ENCODE measurements around the gene MRPL30. TPM values are rescaled to one million over a fixed set of nuclear protein-coding genes. Genes with fewer than 3 reads are reported as not detected.
"Not testable (repeated sequence)": the region's sequence is repeated elsewhere in the genome, so short reads cannot be mapped to it uniquely, and the experiment has no call there.

Gene MRPL30
- total RNA-seq, 2 experiments from 2014 or later = 21.1 to 22.2 TPM

DNA sequence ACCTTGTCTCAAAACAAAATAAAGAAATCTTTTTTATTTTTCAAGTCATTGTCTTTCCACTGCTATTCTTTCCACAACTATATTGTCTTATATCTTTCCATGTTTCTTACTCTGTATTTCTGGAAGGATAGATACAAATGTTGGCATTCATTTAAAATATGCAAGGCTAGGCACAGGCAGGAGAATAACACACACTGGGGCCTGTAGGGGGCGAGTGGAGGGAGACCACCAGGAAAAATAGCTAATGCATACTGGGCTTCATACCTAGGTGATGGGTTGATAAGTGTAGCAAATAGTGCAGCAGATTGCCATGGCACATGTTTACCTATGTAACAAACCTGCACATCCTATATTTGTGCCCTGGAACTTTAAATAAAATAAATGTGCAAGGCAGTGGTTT is 9.6 kb downstream of the MRPL30 start:
- no peaks in the 10 kb centered on the region for H3K27me3 Mint-ChIP-seq

DNA sequence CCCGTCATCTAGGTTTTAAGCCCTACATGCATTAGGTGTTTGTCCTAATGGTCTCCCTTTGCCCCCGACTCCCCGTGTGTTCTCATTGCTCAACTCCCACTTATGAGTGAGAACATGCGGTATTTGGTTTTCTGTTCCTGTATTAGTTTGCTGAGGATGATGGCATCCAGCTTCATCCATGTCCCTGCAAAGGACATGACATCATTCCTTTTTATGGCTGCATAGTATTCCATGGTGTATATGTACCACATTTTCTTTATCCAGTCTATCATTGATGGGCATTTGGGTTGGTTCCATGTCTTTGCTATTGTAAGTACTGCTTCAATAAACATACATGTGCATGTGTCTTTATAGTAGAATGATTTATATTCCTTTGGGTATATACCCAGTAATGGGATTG is 11.4 kb downstream of the MRPL30 start:
- CTCF ChIA-PET, H3K4me1 Mint-ChIP-seq, POLR2A ChIA-PET, H3K27me3 Mint-ChIP-seq, H3K9me3 Mint-ChIP-seq, H3K27ac Mint-ChIP-seq, H3K4me3 Mint-ChIP-seq, DNase-seq: not testable (repeated sequence)
- peaks cover 52% of the 10 kb centered on the region for H3K36me3 Mint-ChIP-seq (ENCODE audit: low read depth)

More for the DNA sequence above, 9.6 kb downstream of the MRPL30 start:
- Mint-ChIP-seq H3K27ac (no peak overlapping the region), H3K4me1 (peaks cover 4% of the 10 kb centered on the region), H3K36me3 (ENCODE audit: low read depth) (peaks cover 43% of the 10 kb centered on the region), H3K9me3 (no peaks in the 10 kb centered on the region), H3K4me3 (no peak overlapping the region)
- ChIA-PET CTCF (interaction anchor here (0.7 kb wide), 1 partner anchor 250 kb away, joined by 3 read pairs; no protein-coding TSS in a partner anchor), POLR2A (interaction anchor here (1.4 kb wide), 1 partner anchor 10 kb away, joined by 3 read pairs; no protein-coding TSS in a partner anchor)
- no peak for DNase-seq

DNA sequence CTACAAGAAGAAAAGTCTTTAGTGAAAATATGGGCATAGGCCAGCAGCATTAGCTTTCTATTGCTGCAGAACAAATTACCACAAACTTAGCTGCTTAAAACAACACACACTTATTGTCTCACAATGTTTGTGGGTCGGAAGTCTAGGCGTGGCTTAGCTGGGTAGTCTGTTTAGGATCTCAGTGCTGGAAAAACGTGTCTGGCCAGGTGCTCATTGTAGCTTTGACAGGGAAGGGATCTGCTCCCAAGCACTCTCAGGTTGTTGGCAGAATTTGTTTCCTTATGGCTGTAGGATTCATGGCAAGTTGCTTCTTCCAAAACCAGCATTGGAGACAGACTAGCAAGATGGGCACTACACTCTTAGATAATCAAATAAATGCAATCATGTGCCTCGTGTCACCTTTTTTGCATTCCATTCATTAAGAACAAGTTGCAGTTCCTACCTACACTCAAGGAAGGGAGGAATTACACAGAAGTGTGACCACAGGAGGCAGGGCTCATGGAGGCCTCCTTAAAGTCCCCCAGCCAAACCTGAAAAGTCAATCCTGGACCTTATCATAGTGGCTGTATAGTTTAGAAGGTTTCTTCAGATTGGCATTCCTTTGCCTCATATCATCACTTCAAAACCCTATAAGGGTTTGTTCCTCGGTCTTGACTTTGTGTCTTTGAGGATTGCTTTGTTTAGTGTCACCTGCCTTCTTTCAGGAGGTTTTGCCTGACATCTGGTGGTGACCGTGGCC is 17.3 kb downstream of the MRPL30 start:
- no peaks in the 10 kb centered on the region for H3K4me1 Mint-ChIP-seq
- H3K36me3 Mint-ChIP-seq (ENCODE audit: low read depth) = peaks cover 22% of the 10 kb centered on the region
- H3K27ac Mint-ChIP-seq = no peak overlapping the region
- H3K9me3 Mint-ChIP-seq = no peaks in the 10 kb centered on the region
- ChIA-PET CTCF (no interaction called here), POLR2A (no interaction called here)
- no peak for DNase-seq
- H3K4me3 Mint-ChIP-seq = no peak overlapping the region
- H3K27me3 Mint-ChIP-seq = no peaks in the 10 kb centered on the region

DNA sequence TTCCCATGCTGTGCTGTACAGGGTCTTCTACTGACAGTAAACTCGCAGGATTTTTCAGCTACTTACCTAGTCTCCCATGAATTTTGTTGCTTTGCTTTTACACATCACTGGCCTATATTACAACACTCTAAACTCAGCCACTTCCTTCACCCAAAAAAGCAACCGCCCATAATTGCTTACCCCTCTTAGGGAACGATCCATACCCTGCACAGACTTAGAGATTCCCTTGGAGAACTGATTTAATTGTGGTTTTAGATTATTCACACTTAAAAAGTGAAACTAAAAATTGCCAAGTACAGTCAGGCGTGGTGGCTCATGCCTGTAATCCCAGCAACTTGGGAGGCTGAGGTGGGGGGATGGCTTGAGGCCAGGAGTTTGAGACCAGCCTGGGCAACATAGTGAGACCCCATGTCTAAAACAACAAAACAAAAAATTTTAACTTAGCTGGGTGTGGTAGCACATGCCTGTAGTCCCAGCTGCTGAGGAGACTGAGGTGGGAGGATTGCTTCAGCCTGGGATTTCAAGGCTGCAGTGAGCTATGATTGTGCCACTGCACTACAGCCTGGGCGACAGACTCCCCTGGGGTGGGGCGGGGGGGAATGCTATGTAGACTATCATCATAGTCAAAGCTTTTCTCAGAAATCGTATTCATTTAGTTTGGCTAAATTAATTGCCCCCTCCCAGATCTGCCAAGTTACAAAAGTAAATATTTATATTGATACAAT is 19.3 kb downstream of the MRPL30 start:
- Mint-ChIP-seq H3K27me3 (no peaks in the 10 kb centered on the region), H3K36me3 (ENCODE audit: low read depth) (peaks cover 18% of the 10 kb centered on the region), H3K4me3 (no peak overlapping the region), H3K27ac (no peak overlapping the region), H3K9me3 (no peaks in the 10 kb centered on the region), H3K4me1 (no peaks in the 10 kb centered on the region)
- DNase-seq = no peak
- POLR2A ChIA-PET = no interaction called here
- CTCF ChIA-PET = no interaction called here

DNA sequence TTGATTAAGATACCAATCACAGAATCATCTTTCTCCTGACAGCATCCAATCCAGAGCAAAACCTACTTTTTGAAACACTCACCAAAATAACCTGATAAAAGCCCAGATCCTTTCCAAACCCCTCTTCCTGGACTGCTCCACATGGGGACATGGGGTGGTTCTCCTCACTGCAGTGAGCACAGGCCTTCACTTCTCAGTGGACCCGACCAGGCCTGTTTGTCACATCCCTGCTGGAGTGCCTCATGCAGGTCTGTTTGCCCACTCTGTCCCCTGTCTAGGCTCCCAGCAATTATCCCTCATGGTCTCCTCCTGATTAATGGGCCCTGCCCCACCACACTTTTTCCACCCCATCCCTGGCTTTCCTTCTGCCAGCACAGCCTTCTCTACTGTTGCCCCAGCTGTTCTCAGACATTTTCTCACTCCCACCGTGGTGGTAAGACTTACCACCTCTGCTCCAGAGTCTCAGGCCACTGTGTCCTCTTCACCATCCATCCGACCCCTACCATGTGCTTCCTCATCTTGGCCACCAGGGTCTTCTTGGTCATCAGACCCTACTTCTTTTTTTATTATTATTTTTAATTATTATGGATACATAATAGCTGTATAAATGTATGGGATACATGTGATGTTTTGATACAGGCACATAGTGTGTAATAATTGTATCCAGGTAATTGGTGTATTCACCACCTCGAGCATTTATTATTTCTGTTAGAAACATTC is 21.1 kb downstream of the MRPL30 start:
- no peak overlapping the region for H3K27ac Mint-ChIP-seq
- H3K27me3 Mint-ChIP-seq = no peaks in the 10 kb centered on the region
- H3K36me3 Mint-ChIP-seq (ENCODE audit: low read depth) = peaks cover 8% of the 10 kb centered on the region
- peaks cover 5% of the 10 kb centered on the region for H3K9me3 Mint-ChIP-seq
- POLR2A ChIA-PET = no interaction called here
- no peak for DNase-seq
- CTCF ChIA-PET = interaction anchor here (1.2 kb wide), 1 partner anchor 23 kb away, joined by 3 read pairs; no protein-coding TSS in a partner anchor
- no peaks in the 10 kb centered on the region for H3K4me1 Mint-ChIP-seq
- no peak overlapping the region for H3K4me3 Mint-ChIP-seq

DNA sequence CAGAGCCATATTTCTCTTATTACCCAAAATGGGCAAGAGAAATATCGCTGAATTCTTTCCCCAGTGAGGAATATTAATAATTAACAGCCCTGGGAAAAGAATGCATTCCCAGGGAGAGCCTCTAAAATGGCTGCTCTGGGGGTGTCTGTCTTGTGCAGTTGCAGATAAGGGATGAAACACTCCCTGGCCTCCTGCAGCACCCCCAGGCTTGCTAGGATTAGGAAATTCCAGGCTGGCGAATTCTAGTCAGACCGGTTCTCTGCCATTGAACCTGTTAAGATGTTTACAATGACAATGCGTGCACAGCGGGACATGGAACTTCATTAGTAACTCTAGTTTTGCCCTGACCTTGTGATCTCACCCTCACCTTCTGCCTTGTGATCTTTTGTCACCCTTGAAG is 24.5 kb downstream of the MRPL30 start:
- no peak for DNase-seq
- Mint-ChIP-seq H3K27me3 (no peaks in the 10 kb centered on the region), H3K4me3 (no peak overlapping the region), H3K9me3 (peaks cover 5% of the 10 kb centered on the region), H3K36me3 (ENCODE audit: low read depth) (peaks cover 15% of the 10 kb centered on the region), H3K4me1 (peaks cover 3% of the 10 kb centered on the region), H3K27ac (no peak overlapping the region)
- ChIA-PET CTCF (no interaction called here), POLR2A (no interaction called here)

DNA sequence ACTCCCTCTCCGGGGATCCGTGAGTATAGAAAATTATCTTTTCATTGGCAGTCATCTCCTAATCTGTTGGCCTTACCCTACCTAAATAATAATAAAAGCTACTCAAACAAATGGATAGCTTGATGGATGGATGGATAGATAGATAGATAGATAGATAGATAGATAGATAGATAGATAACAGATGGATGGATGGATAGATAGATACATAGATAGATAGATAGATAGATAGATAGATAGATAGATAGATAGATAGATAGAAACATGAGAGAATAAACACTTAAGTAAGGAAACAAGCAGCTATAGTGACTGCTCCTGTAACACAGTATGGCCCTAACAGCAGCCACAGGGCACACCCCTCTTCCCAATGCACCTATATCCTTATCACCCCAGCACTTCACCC is 35.1 kb downstream of the MRPL30 start:
- H3K9me3 Mint-ChIP-seq = no peaks in the 10 kb centered on the region
- no peaks in the 10 kb centered on the region for H3K36me3 Mint-ChIP-seq (ENCODE audit: low read depth)
- DNase-seq = no peak
- ChIA-PET POLR2A (no interaction called here), CTCF (no interaction called here)
- H3K27me3 Mint-ChIP-seq = no peaks in the 10 kb centered on the region
- peaks cover 5% of the 10 kb centered on the region for H3K4me1 Mint-ChIP-seq
- no peak overlapping the region for H3K27ac Mint-ChIP-seq
- H3K4me3 Mint-ChIP-seq = no peak overlapping the region

DNA sequence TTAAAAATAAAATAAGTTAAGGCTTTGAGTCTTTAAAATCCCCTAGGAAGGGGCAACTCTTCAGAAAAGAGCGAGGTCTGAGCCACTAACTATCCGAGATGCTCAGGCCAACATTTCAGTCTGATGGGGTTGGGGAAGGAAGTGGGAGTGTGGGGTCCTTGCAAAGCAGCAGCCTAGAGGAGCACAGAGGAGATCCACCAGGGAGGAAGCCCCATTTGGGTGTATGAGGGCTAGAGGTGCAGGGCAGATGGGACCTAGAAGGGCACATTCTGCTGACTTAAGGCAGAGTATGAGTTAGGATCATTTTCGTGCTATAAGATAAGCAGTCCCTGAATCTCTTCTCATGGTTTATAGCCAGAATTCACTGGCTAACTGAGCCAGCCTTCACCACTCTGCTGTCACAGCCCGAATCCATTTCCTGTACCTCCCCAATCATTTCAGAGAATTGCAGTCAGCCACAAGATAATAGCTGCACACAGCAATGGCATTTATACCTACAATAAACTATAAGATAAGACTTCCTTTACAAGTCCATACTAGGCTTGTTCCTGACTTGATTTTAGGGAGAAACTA is 37.0 kb downstream of the MRPL30 start:
- no peak overlapping the region for H3K4me3 Mint-ChIP-seq
- no peak overlapping the region for H3K27ac Mint-ChIP-seq
- H3K36me3 Mint-ChIP-seq (ENCODE audit: low read depth) = no peaks in the 10 kb centered on the region
- DNase-seq = no peak
- POLR2A ChIA-PET = no interaction called here
- peaks cover 5% of the 10 kb centered on the region for H3K4me1 Mint-ChIP-seq
- no peaks in the 10 kb centered on the region for H3K27me3 Mint-ChIP-seq
- H3K9me3 Mint-ChIP-seq = no peaks in the 10 kb centered on the region
- CTCF ChIA-PET = no interaction called here

DNA sequence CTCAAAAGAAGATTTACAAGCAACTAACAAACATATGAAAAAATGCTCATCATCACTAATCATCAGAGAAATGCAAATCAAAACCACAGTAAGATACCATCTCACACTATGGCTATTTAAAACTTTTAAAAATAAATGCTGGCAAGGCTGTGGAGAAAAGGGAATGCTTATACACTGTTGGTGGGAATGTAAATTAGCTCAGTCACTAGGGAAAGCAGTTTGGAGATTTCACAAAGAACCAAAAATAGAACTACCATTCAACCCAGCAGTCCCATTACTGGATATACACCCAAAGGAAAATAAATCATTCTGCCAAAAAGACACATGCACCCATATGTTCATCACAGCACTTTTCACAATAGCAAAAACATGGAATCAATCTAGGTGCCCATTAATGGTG is 52.2 kb downstream of the MRPL30 start:
- CTCF ChIA-PET; H3K4me3 Mint-ChIP-seq; H3K27me3 Mint-ChIP-seq; H3K4me1 Mint-ChIP-seq; DNase-seq; H3K27ac Mint-ChIP-seq; POLR2A ChIA-PET; H3K36me3 Mint-ChIP-seq (ENCODE audit: low read depth): not testable (repeated sequence)
- H3K9me3 Mint-ChIP-seq = peaks cover 12% of the 10 kb centered on the region

DNA sequence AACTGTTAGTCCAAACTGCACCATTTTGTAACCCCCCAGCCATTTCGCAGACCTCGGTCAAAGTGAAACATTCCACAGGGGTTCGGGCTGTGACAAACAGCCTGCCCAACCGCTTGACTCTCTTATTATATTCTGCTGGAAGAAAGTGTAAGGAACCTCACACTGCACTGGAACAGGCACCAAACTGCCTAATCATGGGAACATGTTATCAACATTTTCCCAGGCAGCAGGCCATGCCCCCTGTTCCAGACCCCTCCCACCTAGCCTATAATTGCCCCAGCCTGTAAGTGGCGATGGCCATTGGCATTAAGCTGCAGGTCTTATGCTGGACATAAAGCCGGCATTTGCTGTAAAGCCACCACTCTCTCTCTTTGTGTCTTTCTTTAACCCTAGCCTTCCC is 57.6 kb downstream of the MRPL30 start:
- H3K27me3 Mint-ChIP-seq = no peaks in the 10 kb centered on the region
- no peak overlapping the region for H3K4me3 Mint-ChIP-seq
- ChIA-PET POLR2A (no interaction called here), CTCF (no interaction called here)
- no peak overlapping the region for H3K27ac Mint-ChIP-seq
- no peaks in the 10 kb centered on the region for H3K4me1 Mint-ChIP-seq
- H3K36me3 Mint-ChIP-seq (ENCODE audit: low read depth) = no peaks in the 10 kb centered on the region
- peaks cover 4% of the 10 kb centered on the region for H3K9me3 Mint-ChIP-seq
- DNase-seq = no peak

DNA sequence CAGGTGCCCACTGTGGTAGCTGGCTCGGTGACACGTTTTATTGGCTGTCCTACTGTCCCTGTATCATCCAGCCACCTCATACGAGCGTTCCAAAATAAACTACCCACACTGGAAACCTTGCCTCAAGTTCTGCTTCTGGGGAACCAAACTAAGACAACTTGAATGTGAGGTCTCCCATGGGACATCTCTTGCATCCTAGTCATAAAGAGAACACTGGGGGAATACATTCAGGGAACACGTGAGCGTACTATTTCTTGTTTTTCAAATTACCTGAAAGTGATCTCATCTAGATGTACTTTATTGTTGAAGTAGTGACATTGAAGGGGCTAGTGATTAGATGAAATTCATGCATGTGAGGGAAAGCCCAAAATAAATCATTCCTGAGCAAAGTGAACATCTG is 59.4 kb downstream of the MRPL30 start:
- no peak for DNase-seq
- no peaks in the 10 kb centered on the region for H3K27me3 Mint-ChIP-seq
- no peaks in the 10 kb centered on the region for H3K36me3 Mint-ChIP-seq (ENCODE audit: low read depth)
- H3K27ac Mint-ChIP-seq = no peak overlapping the region
- POLR2A ChIA-PET = no interaction called here
- no peaks in the 10 kb centered on the region for H3K4me1 Mint-ChIP-seq
- no peaks in the 10 kb centered on the region for H3K9me3 Mint-ChIP-seq
- CTCF ChIA-PET = no interaction called here
- H3K4me3 Mint-ChIP-seq = no peak overlapping the region

DNA sequence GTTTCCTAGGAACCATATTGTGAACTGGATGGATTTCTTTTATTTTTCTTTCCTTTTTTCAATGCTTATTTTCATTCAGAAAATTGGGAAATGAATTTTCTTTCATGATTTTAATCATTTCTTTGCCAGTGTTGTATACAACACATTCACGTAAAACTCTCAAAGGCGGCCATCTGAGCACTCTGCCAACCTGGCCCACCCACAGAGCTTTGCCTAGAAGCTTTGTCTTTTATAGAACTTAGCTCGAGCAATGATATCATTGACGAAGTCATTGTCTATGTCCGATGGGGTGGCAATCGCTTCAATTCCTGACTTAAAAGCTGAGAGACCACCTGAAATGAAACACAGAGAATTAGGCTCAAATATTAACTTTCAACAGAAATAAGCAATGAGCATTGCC is 61.2 kb downstream of the MRPL30 start:
- Mint-ChIP-seq H3K4me3 (no peak overlapping the region), H3K36me3 (ENCODE audit: low read depth) (no peaks in the 10 kb centered on the region), H3K4me1 (no peaks in the 10 kb centered on the region), H3K9me3 (no peaks in the 10 kb centered on the region), H3K27ac (no peak overlapping the region), H3K27me3 (no peaks in the 10 kb centered on the region)
- POLR2A ChIA-PET = no interaction called here
- CTCF ChIA-PET = no interaction called here
- no peak for DNase-seq

Data from activated CD4-positive, alpha-beta memory T cell treated with anti-CD3 and anti-CD28 coated beads, Interleukin-2, amount 10 ng/mL, durations not matched to agents 7 days and 5 days (primary cell).